DND-41 (cell line): ENCODE results near the gene SF3B5.

ENCODE experiments used
- CTCF ChIP-seq: IDR thresholded peaks from 2 replicates; pipeline ENCODE4 v1.5.1; 2012; ENCODE audit warnings: borderline replicate concordance, low read length, moderate library complexity, mild to moderate bottlenecking; ENCODE audit not compliant: poor library complexity, severe bottlenecking; ENCODE audit errors: extremely low read depth
- EZH2 ChIP-seq: IDR thresholded peaks from 3 replicates; pipeline ENCODE4 v1.6.1; 2012; ENCODE audit warnings: borderline replicate concordance, low read depth, mild to moderate bottlenecking, moderate library complexity, low read length, inconsistent platforms; ENCODE audit not compliant: severe bottlenecking

GRCh38 chr6:144087789-144088426 is 7.5 kb downstream of the SF3B5 start:
- TF ChIP-seq CTCF (no peak), EZH2 (no peak)
